Forelimb muscle (tissue), 1 donor: ENCODE data around the gene PCSK9. TPM values are rescaled to one million over a fixed set of nuclear protein-coding genes. Genes with fewer than 3 reads are reported as not detected.
A peak's percentile ranks its signal among the peaks of the same experiment; 100 is the strongest.

ENCODE experiments used
- DNase-seq: peaks from one replicate; pipeline ENCODE4 v3.0.0-alpha.2; 2013; ENCODE audit warnings: low read depth
- polyA plus RNA-seq: library from polyadenylated mRNA; unstranded; fragments of 120-200 nt; gene quantifications from one replicate; pipeline ENCODE4 v1.2.1, GENCODE V29; 2013; ENCODE audit not compliant: insufficient read length

Gene PCSK9
- polyA plus RNA-seq, 1 donor = 3.9 TPM

- DNase-seq = no peak
These were observed 5.5 kb downstream of the PCSK9 start for GRCh38 chr1:55044617-55045397.

- DNase-seq = no peak
These were observed 6.1 kb downstream of the PCSK9 start for GRCh38 chr1:55045430-55045829.

- no peak for DNase-seq
These were observed 7.5 kb downstream of the PCSK9 start for GRCh38 chr1:55046871-55047270.

- no peak for DNase-seq
These were observed 8.3 kb downstream of the PCSK9 start for GRCh38 chr1:55047611-55048010.

GRCh38 chr1:55048453-55049270 lies 9.3 kb downstream of the PCSK9 start:
- DNase-seq = no peak

- no peak for DNase-seq
These were observed 10.0 kb downstream of the PCSK9 start for GRCh38 chr1:55049271-55049913.

- DNase-seq = peak; percentile 34
These were observed 10.5 kb downstream of the PCSK9 start for GRCh38 chr1:55049914-55050278.

- no peak for DNase-seq
These were observed 10.9 kb downstream of the PCSK9 start for GRCh38 chr1:55050283-55050682.

- DNase-seq = no peak
These were observed 11.8 kb downstream of the PCSK9 start for GRCh38 chr1:55051169-55051568.

- DNase-seq = no peak
These were observed 12.3 kb downstream of the PCSK9 start for GRCh38 chr1:55051621-55052020.

GRCh38 chr1:55052221-55053142 lies 13.1 kb downstream of the PCSK9 start:
- no peak for DNase-seq

- DNase-seq = no peak
These were observed 14.1 kb downstream of the PCSK9 start for GRCh38 chr1:55053265-55053954.

GRCh38 chr1:55054396-55054795 lies 15.0 kb downstream of the PCSK9 start:
- DNase-seq = no peak

GRCh38 chr1:55055084-55055882 lies 15.9 kb downstream of the PCSK9 start:
- no peak for DNase-seq

- no peak for DNase-seq
These were observed 16.7 kb downstream of the PCSK9 start for GRCh38 chr1:55055951-55056631.

GRCh38 chr1:55056632-55056992 lies 17.3 kb downstream of the PCSK9 start:
- no peak for DNase-seq

GRCh38 chr1:55057270-55057955 lies 18.1 kb downstream of the PCSK9 start:
- no peak for DNase-seq

GRCh38 chr1:55057956-55058298 lies 18.6 kb downstream of the PCSK9 start:
- no peak for DNase-seq
